Measurements from ENCODE around the gene CDH4. TPM values are rescaled to one million over a fixed set of nuclear protein-coding genes. Genes with fewer than 3 reads are reported as not detected.

The CDH4 gene
- total and polyA plus RNA-seq, 2 donors (not counting 3 experiments of a cell fraction or from before 2014, with no cell fraction given): 0.17 to 0.51 TPM

- ChIA-PET CTCF (no interaction called here), POLR2A (no interaction called here)
- no peaks in the 10 kb centered on the region for H3K36me3 ChIP-seq (ENCODE audit: control insufficient read depth in 2 of 2, extremely low read depth in 1 of 2, insufficient read depth in 2 of 2, low read length in 2 of 2)
- TF ChIP-seq POLR2A (IDR thresholded peaks at IDR 0.05; ENCODE audit: low read depth, low read length): no peak
- no peak for TF ChIP-seq POLR2AphosphoS5 (IDR thresholded peaks at IDR 0.05; ENCODE audit: insufficient read depth, low read depth, low read length)
- TF ChIP-seq MAX (IDR thresholded peaks at IDR 0.05; ENCODE audit: insufficient read depth, insufficient read length): no peak
- TF ChIP-seq GATA2 (IDR thresholded peaks at IDR 0.05; ENCODE audit: insufficient read depth, insufficient read length, low read depth, low read length): no peak
- no peak for TF ChIP-seq FOS (IDR thresholded peaks at IDR 0.05; ENCODE audit: borderline replicate concordance, insufficient read depth, low read length)
- TF ChIP-seq, protein P1, sequence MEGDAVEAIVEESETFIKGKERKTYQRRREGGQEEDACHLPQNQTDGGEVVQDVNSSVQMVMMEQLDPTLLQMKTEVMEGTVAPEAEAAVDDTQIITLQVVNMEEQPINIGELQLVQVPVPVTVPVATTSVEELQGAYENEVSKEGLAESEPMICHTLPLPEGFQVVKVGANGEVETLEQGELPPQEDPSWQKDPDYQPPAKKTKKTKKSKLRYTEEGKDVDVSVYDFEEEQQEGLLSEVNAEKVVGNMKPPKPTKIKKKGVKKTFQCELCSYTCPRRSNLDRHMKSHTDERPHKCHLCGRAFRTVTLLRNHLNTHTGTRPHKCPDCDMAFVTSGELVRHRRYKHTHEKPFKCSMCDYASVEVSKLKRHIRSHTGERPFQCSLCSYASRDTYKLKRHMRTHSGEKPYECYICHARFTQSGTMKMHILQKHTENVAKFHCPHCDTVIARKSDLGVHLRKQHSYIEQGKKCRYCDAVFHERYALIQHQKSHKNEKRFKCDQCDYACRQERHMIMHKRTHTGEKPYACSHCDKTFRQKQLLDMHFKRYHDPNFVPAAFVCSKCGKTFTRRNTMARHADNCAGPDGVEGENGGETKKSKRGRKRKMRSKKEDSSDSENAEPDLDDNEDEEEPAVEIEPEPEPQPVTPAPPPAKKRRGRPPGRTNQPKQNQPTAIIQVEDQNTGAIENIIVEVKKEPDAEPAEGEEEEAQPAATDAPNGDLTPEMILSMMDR (IDR thresholded peaks at IDR 0.05; ENCODE audit: extremely low read depth in 1 of 2, insufficient read depth in 1 of 2, low read depth in 1 of 2, low read length in 2 of 2): no peak
- TF ChIP-seq MYC (IDR thresholded peaks at IDR 0.05; ENCODE audit: low read depth, low read length): no peak
- TF ChIP-seq EZH2 (IDR thresholded peaks at IDR 0.05; ENCODE audit: borderline replicate concordance, low read depth, low read length, severe bottlenecking): no peak
- TF ChIP-seq JUN (IDR thresholded peaks at IDR 0.05; ENCODE audit: borderline replicate concordance, insufficient read depth, insufficient read length, low read depth): no peak
- no peak overlapping the region for H3K9ac ChIP-seq (replicated peaks; ENCODE audit: extremely low read depth, insufficient read depth, low read length)
- H2AFZ ChIP-seq (ENCODE audit: low read depth, low read length): no peak overlapping the region
- H3K9me1 ChIP-seq (replicated peaks; ENCODE audit: control insufficient read depth, extremely low read depth, insufficient read depth, low read length): no peaks in the 10 kb centered on the region
- DNase-seq (ENCODE audit: low read depth, low spot score) (peak; percentile 12), FAIRE-seq (no peak)
- no peak overlapping the region for H3K27ac ChIP-seq (ENCODE audit: insufficient read depth, low read depth, low read length)
- no peaks in the 10 kb centered on the region for H4K20me1 ChIP-seq (replicated peaks; ENCODE audit: control insufficient read depth, extremely low read depth, insufficient read depth, low read length)
- no peaks in the 10 kb centered on the region for H3K27me3 ChIP-seq (ENCODE audit: control insufficient read depth in 2 of 2, insufficient read depth in 2 of 2, low read length in 2 of 2)
- H3K4me1 ChIP-seq (ENCODE audit: control insufficient read depth, extremely low read depth, insufficient read depth, low read length): no peaks in the 10 kb centered on the region
- no TSS peak for BruUV-seq (replicated peaks)
- no peaks in the 10 kb centered on the region for H3K79me2 ChIP-seq (ENCODE audit: control insufficient read depth, insufficient read depth, low read length)
- intact Hi-C loops (cut with micrococcal nuclease) (no loop called here), dilution Hi-C loops (cut with MboI; ENCODE audit: extremely low pct_ligation_motif_present, low sequenced_read_pairs) (no loop called here)
- H3K4me3 ChIP-seq (replicated peaks in 1 of 3; ENCODE audit: insufficient read depth in 1 of 3, low read depth in 1 of 3, low read length in 3 of 3): no peak overlapping the region
- no peak overlapping the region for H3K4me2 ChIP-seq (ENCODE audit: insufficient read depth, low read length)
- H3K9me3 ChIP-seq (replicated peaks; ENCODE audit: control insufficient read depth, insufficient read depth, low read length): no peaks in the 10 kb centered on the region
Observed at GRCh38 chr20:61951695-61952533, 699.9 kb downstream of the CDH4 start.

Measured in endothelial cell of umbilical vein (primary cell).